ENCODE data around the gene OGN.

Gene OGN

GRCh38 chr9:92404042-92404836, at the start of gene OGN:
Gene OGN, minus strand, starts transcription at chr9:92404578. Its CDS starts 1,171 bp downstream, at chr9:92403407.
- Histone ChIP-seq H3K27ac (ENCODE audit: extremely low read depth, low read depth, low read length) (no peak within 1 kb of the TSS), H3K9me3 (ENCODE audit: control insufficient read depth, insufficient read depth, low read depth, low read length) (no peaks in the 10 kb centered on the region), H3K36me3 (ENCODE audit: control insufficient read depth in 2 of 2, insufficient read depth in 1 of 2, low read length in 2 of 2) (no peaks in the 10 kb centered on the region), H3K4me1 (ENCODE audit: control insufficient read depth, insufficient read depth, low read length) (peaks cover 11% of the 10 kb centered on the region; the same call in 1 of the 2 replicates), H3K4me3 (ENCODE audit: low read depth, low read length) (no peak within 1 kb of the TSS)
- ChIA-PET POLR2A (no interaction called here), CTCF (interaction anchor here (0.8 kb wide), 1 partner anchor 265 kb away, joined by 3 read pairs; no protein-coding TSS in a partner anchor)
- TF ChIP-seq ZNF704 (tag by site-specific recombination; IDR thresholded peaks at IDR 0.05) (no peak), ZNF404 (tag by site-specific recombination; IDR thresholded peaks at IDR 0.05) (no peak), ATF2 (tag by site-specific recombination; IDR thresholded peaks at IDR 0.05; ENCODE audit: low read depth) (no peak), ZNF514 (tag by site-specific recombination; IDR thresholded peaks at IDR 0.05) (no peak), PRDM6 (tag by site-specific recombination; IDR thresholded peaks at IDR 0.05) (no peak), HOXD13 (CRISPR knock-in tag; IDR thresholded peaks at IDR 0.05; ENCODE audit: borderline replicate concordance) (no peak), MEIS1 (CRISPR knock-in tag; IDR thresholded peaks at IDR 0.05; ENCODE audit: borderline replicate concordance) (no peak)

- Histone ChIP-seq H3K9me3 (ENCODE audit: control insufficient read depth, insufficient read depth, low read depth, low read length) (no peaks in the 10 kb centered on the region), H3K4me3 (ENCODE audit: low read depth, low read length) (no peak overlapping the region), H3K36me3 (ENCODE audit: control insufficient read depth in 2 of 2, insufficient read depth in 1 of 2, low read length in 2 of 2) (no peaks in the 10 kb centered on the region), H3K27ac (ENCODE audit: extremely low read depth, low read depth, low read length) (no peak overlapping the region), H3K4me1 (ENCODE audit: control insufficient read depth, insufficient read depth, low read length) (no peaks in the 10 kb centered on the region)
- CTCF ChIA-PET = interaction anchor here (1.5 kb wide), 1 partner anchor 118 kb away, joined by 5 read pairs; no protein-coding TSS in a partner anchor
- POLR2A ChIA-PET = interaction anchor here (0.6 to 0.7 kb wide), 2 partner anchors 72 to 118 kb away, joined by 4 to 5 read pairs; no protein-coding TSS in a partner anchor
- no peak for TF ChIP-seq ZNF138 (tag by site-specific recombination; IDR thresholded peaks at IDR 0.05; ENCODE audit: borderline replicate concordance)
- no peak for TF ChIP-seq PBX3 (CRISPR knock-in tag; IDR thresholded peaks at IDR 0.05)
- TF ChIP-seq ZNF473 (tag by site-specific recombination; IDR thresholded peaks at IDR 0.05) = no peak
- TF ChIP-seq PRDM4 (tag by site-specific recombination; IDR thresholded peaks at IDR 0.05) = no peak
- TF ChIP-seq ZNF600 (tag by site-specific recombination; IDR thresholded peaks at IDR 0.05) = no peak
- TF ChIP-seq ZNF555 (tag by site-specific recombination; conservative IDR thresholded peaks at IDR 0.05) = no peak
- TF ChIP-seq ZNF133 (tag by site-specific recombination; IDR thresholded peaks at IDR 0.05) = no peak
- no peak for TF ChIP-seq ZBTB11 (tag by site-specific recombination; conservative IDR thresholded peaks at IDR 0.05; ENCODE audit: low read depth)
- TF ChIP-seq ZNF221 (tag by site-specific recombination; IDR thresholded peaks at IDR 0.05; ENCODE audit: borderline replicate concordance) = no peak
- no peak for TF ChIP-seq ZNF404 (tag by site-specific recombination; IDR thresholded peaks at IDR 0.05)
- TF ChIP-seq ZNF701 (tag by site-specific recombination; IDR thresholded peaks at IDR 0.05) = no peak
- TF ChIP-seq ZSCAN4 (tag by site-specific recombination; IDR thresholded peaks at IDR 0.05) = no peak
- TF ChIP-seq ZNF623 (tag by site-specific recombination; IDR thresholded peaks at IDR 0.05) = no peak
- TF ChIP-seq ZNF501 (tag by site-specific recombination; IDR thresholded peaks at IDR 0.05) = no peak
Measured at GRCh38 chr9:92446536-92446935, 42.2 kb upstream of the OGN start.

Data from HEK293 (cell line).